DND-41 (cell line): Measurements from ENCODE around the gene TIGD2.
A peak's percentile ranks its signal among the peaks of the same experiment; 100 is the strongest.

Experiments used
- ATAC-seq: fragments of 200-7000 bp; cut with Tn5 transposase; 3 replicates; pipeline ENCODE4 v1.9.1; 2021; ENCODE audit warnings: low read depth; ENCODE audit not compliant: insufficient read depth
- DNase-seq: peaks from one replicate; pipeline ENCODE4 v3.0.0-alpha.2; 2020
- H2AFZ ChIP-seq: 2 replicates; pipeline ENCODE4 v1.6.0; 2012; ENCODE audit warnings: low read depth, low read length
- H3K27ac ChIP-seq: 2 replicates; pipeline ENCODE4 v1.5.1; 2012; ENCODE audit warnings: low read length, inconsistent platforms
- H3K27me3 ChIP-seq: fragments of 200-600 bp; sonication (generic); 2 replicates; pipeline ENCODE4 v1.6.0; 2012; ENCODE audit warnings: low read length, mild to moderate bottlenecking, inconsistent platforms; ENCODE audit not compliant: insufficient read depth, poor library complexity
- H3K36me3 ChIP-seq: 2 replicates; pipeline ENCODE4 v1.5.1; 2012; ENCODE audit warnings: low read length, inconsistent platforms; ENCODE audit not compliant: insufficient read depth
- H3K4me1 ChIP-seq: 2 replicates; pipeline ENCODE4 v1.5.1; 2012; ENCODE audit warnings: mild to moderate bottlenecking, low read length; ENCODE audit not compliant: insufficient read depth
- H3K4me2 ChIP-seq: 2 replicates; pipeline ENCODE4 v1.6.0; 2012; ENCODE audit warnings: mild to moderate bottlenecking, moderate library complexity, low read length, inconsistent platforms; ENCODE audit not compliant: insufficient read depth
- H3K4me3 ChIP-seq, 2 experiments: fragments of 200-600 bp in 1 of 2; shearing (Covaris generic) in 1 of 2; 2 replicates each; pipeline ENCODE4 v1.5.1; 2012 to 2016; ENCODE audit warnings: inconsistent platforms in 2 of 2, low read length in 2 of 2, mild to moderate bottlenecking in 2 of 2, low read depth in 1 of 2, moderate library complexity in 1 of 2
- H3K79me2 ChIP-seq: 2 replicates; pipeline ENCODE4 v1.6.0; 2012; ENCODE audit warnings: low read length, inconsistent platforms; ENCODE audit not compliant: insufficient read depth
- H3K9ac ChIP-seq: 2 replicates; pipeline ENCODE4 v1.6.0; 2012; ENCODE audit warnings: low read depth, mild to moderate bottlenecking, inconsistent platforms, low read length, moderate library complexity
- H3K9me3 ChIP-seq: 2 replicates; pipeline ENCODE4 v1.5.1; 2012; ENCODE audit warnings: low read length, moderate library complexity, mild to moderate bottlenecking, inconsistent platforms; ENCODE audit not compliant: insufficient read depth, severe bottlenecking
- H4K20me1 ChIP-seq: 2 replicates; pipeline ENCODE4 v1.6.0; 2012; ENCODE audit warnings: low read length; ENCODE audit not compliant: insufficient read depth
- CTCF ChIP-seq: IDR thresholded peaks from 2 replicates; pipeline ENCODE4 v1.5.1; 2012; ENCODE audit warnings: borderline replicate concordance, low read length, moderate library complexity, mild to moderate bottlenecking; ENCODE audit not compliant: poor library complexity, severe bottlenecking; ENCODE audit errors: extremely low read depth
- EZH2 ChIP-seq: IDR thresholded peaks from 3 replicates; pipeline ENCODE4 v1.6.1; 2012; ENCODE audit warnings: borderline replicate concordance, low read depth, mild to moderate bottlenecking, moderate library complexity, low read length, inconsistent platforms; ENCODE audit not compliant: severe bottlenecking

Gene TIGD2

GRCh38 chr4:89152972-89153371 is 41.6 kb downstream of the TIGD2 start:
- H3K4me2 ChIP-seq = no peak overlapping the region
- no peaks in the 10 kb centered on the region for H3K36me3 ChIP-seq
- TF ChIP-seq EZH2 = no peak
- H3K9ac ChIP-seq = no peak overlapping the region
- no peak overlapping the region for H3K4me3 ChIP-seq
- no peaks in the 10 kb centered on the region for H3K4me1 ChIP-seq
- no peak overlapping the region for H3K27ac ChIP-seq
- 0 out of 3 replicates have a peak, but pooled peaks have one; percentile 19 for ATAC-seq
- no peaks in the 10 kb centered on the region for H4K20me1 ChIP-seq
- no peak overlapping the region for H2AFZ ChIP-seq
- H3K27me3 ChIP-seq = no peaks in the 10 kb centered on the region
- no peak for DNase-seq
- H3K79me2 ChIP-seq = no peaks in the 10 kb centered on the region
- H3K9me3 ChIP-seq = no peaks in the 10 kb centered on the region

- no peak for ATAC-seq
- Histone ChIP-seq H3K9me3 (no peaks in the 10 kb centered on the region), H3K36me3 (no peaks in the 10 kb centered on the region), H3K4me1 (no peaks in the 10 kb centered on the region), H3K9ac (no peak overlapping the region), H3K27me3 (no peaks in the 10 kb centered on the region), H3K4me2 (no peak overlapping the region), H3K79me2 (no peaks in the 10 kb centered on the region), H3K27ac (no peak overlapping the region), H3K4me3 (no peak overlapping the region), H2AFZ (no peak overlapping the region), H4K20me1 (no peaks in the 10 kb centered on the region)
- TF ChIP-seq CTCF (no peak), EZH2 (no peak)
- no peak for DNase-seq
Measured at GRCh38 chr4:89156174-89156914, 45.0 kb downstream of the TIGD2 start.

- H3K4me1 ChIP-seq = no peaks in the 10 kb centered on the region
- no peak overlapping the region for H3K27ac ChIP-seq
- no peaks in the 10 kb centered on the region for H3K79me2 ChIP-seq
- H4K20me1 ChIP-seq = no peaks in the 10 kb centered on the region
- no peak overlapping the region for H2AFZ ChIP-seq
- H3K9me3 ChIP-seq = no peaks in the 10 kb centered on the region
- H3K27me3 ChIP-seq = no peaks in the 10 kb centered on the region
- TF ChIP-seq CTCF = no peak
- TF ChIP-seq EZH2 = no peak
- no peak for ATAC-seq
- no peak overlapping the region for H3K4me3 ChIP-seq
- no peak for DNase-seq
- no peak overlapping the region for H3K4me2 ChIP-seq
- no peaks in the 10 kb centered on the region for H3K36me3 ChIP-seq
- H3K9ac ChIP-seq = no peak overlapping the region
Measured at GRCh38 chr4:89157488-89158024, 46.2 kb downstream of the TIGD2 start.

DNA sequence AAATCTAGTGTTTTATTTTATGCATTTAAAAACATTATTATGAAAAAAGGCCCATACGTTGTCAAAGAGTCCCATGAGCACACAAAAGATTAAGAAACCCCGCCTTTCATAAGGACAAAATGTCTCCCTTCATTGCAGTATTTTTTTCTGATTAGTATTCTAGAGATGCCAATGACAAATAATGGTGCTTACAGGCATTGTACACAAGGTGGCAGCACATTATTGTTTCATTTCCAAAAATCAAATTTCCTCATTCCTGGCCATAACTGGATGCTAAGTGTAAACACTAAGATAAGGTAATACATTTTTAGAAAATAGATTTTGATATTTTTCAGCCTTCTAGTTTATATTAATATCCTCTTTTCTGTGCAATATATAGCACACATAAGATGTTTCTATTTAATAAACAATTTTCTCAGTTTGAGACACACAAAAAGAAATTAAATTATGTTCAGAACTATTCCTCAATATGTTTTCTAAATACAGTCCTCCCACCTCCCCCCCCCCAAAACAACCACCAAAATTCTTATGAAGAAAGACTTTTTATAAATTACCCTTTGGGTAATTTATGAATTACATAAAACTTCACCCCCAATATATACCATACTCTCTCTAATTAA is 47.7 kb downstream of the TIGD2 start:
- H3K36me3 ChIP-seq = no peaks in the 10 kb centered on the region
- no peaks in the 10 kb centered on the region for H3K4me1 ChIP-seq
- no peak overlapping the region for H3K27ac ChIP-seq
- H3K4me2 ChIP-seq = no peak overlapping the region
- peak; percentile 58 for ATAC-seq
- no peaks in the 10 kb centered on the region for H3K27me3 ChIP-seq
- TF ChIP-seq EZH2 (no peak), CTCF (peak; percentile 86)
- no peaks in the 10 kb centered on the region for H3K79me2 ChIP-seq
- H3K4me3 ChIP-seq = no peak overlapping the region
- H4K20me1 ChIP-seq = no peaks in the 10 kb centered on the region
- no peak overlapping the region for H3K9ac ChIP-seq
- H3K9me3 ChIP-seq = no peaks in the 10 kb centered on the region
- H2AFZ ChIP-seq = no peak overlapping the region
- no peak for DNase-seq
